Kidney (tissue), 14 donors: ENCODE data around the gene RPL28. TPM values are rescaled to one million over a fixed set of nuclear protein-coding genes. Genes with fewer than 3 reads are reported as not detected.

Source experiments
- DNase-seq, 5 donors: peaks; one replicate each; pipeline ENCODE4 v3.0.0-alpha.2; 2013 to 2020
- FAIRE-seq: peaks from 2 replicates; lab custom pipeline; 2012; peaks lifted over from hg19 to GRCh38; lab: Jason Lieb, UNC
- H3K27ac ChIP-seq, 2 donors: one replicate each; pipeline ENCODE4 v1.7.0; 2013; ENCODE audit warnings: low read depth in 2 of 2, low read length in 2 of 2, inconsistent platforms in 1 of 2
- H3K27me3 ChIP-seq: one replicate; pipeline ENCODE4 v1.7.1; 2013; ENCODE audit warnings: low read length, inconsistent platforms; ENCODE audit not compliant: control insufficient read depth, insufficient read depth
- H3K36me3 ChIP-seq, 3 donors: one replicate each; pipeline versions ENCODE4 v1.7.0 to v1.7.1; 2013; ENCODE audit warnings: low read length in 3 of 3, control low read depth in 1 of 3, inconsistent platforms in 1 of 3; ENCODE audit not compliant: insufficient read depth in 3 of 3, control insufficient read depth in 2 of 3
- H3K4me1 ChIP-seq, 3 donors: one replicate each; pipeline versions ENCODE4 v1.7.0 to v1.7.1; 2013; ENCODE audit warnings: low read length in 3 of 3, inconsistent platforms in 1 of 3, low read depth in 1 of 3; ENCODE audit not compliant: control insufficient read depth in 2 of 3, insufficient read depth in 2 of 3
- H3K4me3 ChIP-seq, 3 donors: one replicate each; pipeline versions ENCODE4 v1.7.0 to v1.8.1; 2013; ENCODE audit warnings: low read length in 3 of 3, control low read depth in 1 of 3, inconsistent platforms in 1 of 3
- H3K9ac ChIP-seq, 3 donors: one replicate each; pipeline versions ENCODE4 v1.7.0 to v1.7.1; 2013; ENCODE audit warnings: low read length in 3 of 3, control low read depth in 1 of 3, inconsistent platforms in 1 of 3
- H3K9me3 ChIP-seq, 3 donors: one replicate each; pipeline versions ENCODE4 v1.7.0 to v1.7.1; 2013; ENCODE audit warnings: low read length in 3 of 3, control low read depth in 1 of 3, inconsistent platforms in 1 of 3; ENCODE audit not compliant: control insufficient read depth in 2 of 3, insufficient read depth in 1 of 3
- intact Hi-C: fragments of 100-400 bp; cut with DNase I; formaldehyde crosslinking; loops from one replicate; pipeline ENCODE4 v1.11.1; 2022
- polyA plus RNA-seq: library from polyadenylated mRNA; stranded (reverse); fragments of 350-450 nt; fragmentation: Illumina TruSeq; extraction: RNeasy Lipid Tissue Mini Kit (QIAGEN cat#74804); gene quantifications from one replicate; pipeline ENCODE4 v1.2.3, GENCODE V29; 2014; ENCODE audit warnings: low read depth, low replicate concordance; ENCODE audit not compliant: insufficient read depth
- total RNA-seq: library from RNA; stranded (reverse); fragmentation: NEBNext Ultra II Directional; extraction: Animal tissue kit (Norgen Biotek cat#: 25700); gene quantifications from one replicate; pipeline ENCODE4 v1.2.1, GENCODE V29; 2021
- TF ChIP-seq, protein P1 (sequence below): IDR thresholded peaks from 3 replicates; pipeline ENCODE4 v1.5.1; 2012; ENCODE audit warnings: mild to moderate bottlenecking, moderate library complexity, borderline replicate concordance; ENCODE audit not compliant: insufficient read depth; ENCODE audit errors: extremely low read depth
- donor health status: control.
- donor health status: control.
- donor health status: control.
- donor health status: control.
- donor health status: control.
- donor health status: DM: yes; HTN: yes; CAD: no.
- donor health status: Normal renal cell carcinoma (clear cell type).

The RPL28 gene
- total and polyA plus RNA-seq, 2 donors from 2014 or later, result 1,259 to 1,453 TPM

DNA sequence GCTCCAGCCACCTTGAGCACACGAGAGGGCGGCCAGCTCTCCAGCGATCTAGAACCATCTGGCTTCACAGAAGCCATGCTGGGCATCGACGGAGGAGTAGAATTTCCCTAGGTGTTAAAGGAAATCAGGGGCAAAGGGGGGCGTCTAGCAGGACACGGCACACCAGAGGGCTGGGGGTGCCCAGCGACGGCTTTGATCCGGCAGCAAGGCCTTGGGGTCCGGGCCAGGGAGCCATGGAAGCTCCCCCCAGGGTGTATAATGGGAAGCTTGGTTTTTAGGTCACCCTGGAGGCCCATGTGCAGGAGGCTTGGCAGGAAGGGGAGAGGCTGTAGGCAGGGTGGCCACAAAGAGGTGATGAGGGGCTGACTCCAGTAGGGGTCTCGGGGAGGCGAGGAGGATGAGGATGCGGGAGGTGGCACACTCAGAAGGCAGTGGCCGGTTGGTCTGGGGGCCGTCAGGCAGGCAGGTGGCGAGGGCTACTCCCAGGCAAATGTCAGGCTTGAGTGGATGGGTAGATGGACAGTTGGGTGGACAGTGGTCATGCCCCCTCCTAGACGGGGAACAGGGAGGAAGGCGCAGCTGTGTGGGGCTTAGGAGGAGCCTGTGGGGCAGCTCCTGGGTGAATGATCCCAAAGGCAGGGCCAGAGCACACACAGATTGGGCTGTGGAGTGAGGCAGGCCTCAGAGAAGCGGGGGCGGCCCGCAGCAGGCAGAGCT is 40.5 kb upstream of the RPL28 start:
- intact Hi-C loops, result no loop called here
- Histone ChIP-seq H3K9me3 (no peaks in the 10 kb centered on the region), H3K9ac (no peak overlapping the region), H3K36me3 (no peaks in the 10 kb centered on the region), H3K4me3 (no peak overlapping the region), H3K4me1 (peaks cover 0 to 10% (median 0%) of the 10 kb centered on the region in 3 donors), H3K27ac (no peak overlapping the region), H3K27me3 (no peaks in the 10 kb centered on the region)
- FAIRE-seq, result no peak
- DNase-seq, result peak in 1 of 5 donors; percentile 68
- TF ChIP-seq, protein P1, sequence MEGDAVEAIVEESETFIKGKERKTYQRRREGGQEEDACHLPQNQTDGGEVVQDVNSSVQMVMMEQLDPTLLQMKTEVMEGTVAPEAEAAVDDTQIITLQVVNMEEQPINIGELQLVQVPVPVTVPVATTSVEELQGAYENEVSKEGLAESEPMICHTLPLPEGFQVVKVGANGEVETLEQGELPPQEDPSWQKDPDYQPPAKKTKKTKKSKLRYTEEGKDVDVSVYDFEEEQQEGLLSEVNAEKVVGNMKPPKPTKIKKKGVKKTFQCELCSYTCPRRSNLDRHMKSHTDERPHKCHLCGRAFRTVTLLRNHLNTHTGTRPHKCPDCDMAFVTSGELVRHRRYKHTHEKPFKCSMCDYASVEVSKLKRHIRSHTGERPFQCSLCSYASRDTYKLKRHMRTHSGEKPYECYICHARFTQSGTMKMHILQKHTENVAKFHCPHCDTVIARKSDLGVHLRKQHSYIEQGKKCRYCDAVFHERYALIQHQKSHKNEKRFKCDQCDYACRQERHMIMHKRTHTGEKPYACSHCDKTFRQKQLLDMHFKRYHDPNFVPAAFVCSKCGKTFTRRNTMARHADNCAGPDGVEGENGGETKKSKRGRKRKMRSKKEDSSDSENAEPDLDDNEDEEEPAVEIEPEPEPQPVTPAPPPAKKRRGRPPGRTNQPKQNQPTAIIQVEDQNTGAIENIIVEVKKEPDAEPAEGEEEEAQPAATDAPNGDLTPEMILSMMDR, result no peak

DNA sequence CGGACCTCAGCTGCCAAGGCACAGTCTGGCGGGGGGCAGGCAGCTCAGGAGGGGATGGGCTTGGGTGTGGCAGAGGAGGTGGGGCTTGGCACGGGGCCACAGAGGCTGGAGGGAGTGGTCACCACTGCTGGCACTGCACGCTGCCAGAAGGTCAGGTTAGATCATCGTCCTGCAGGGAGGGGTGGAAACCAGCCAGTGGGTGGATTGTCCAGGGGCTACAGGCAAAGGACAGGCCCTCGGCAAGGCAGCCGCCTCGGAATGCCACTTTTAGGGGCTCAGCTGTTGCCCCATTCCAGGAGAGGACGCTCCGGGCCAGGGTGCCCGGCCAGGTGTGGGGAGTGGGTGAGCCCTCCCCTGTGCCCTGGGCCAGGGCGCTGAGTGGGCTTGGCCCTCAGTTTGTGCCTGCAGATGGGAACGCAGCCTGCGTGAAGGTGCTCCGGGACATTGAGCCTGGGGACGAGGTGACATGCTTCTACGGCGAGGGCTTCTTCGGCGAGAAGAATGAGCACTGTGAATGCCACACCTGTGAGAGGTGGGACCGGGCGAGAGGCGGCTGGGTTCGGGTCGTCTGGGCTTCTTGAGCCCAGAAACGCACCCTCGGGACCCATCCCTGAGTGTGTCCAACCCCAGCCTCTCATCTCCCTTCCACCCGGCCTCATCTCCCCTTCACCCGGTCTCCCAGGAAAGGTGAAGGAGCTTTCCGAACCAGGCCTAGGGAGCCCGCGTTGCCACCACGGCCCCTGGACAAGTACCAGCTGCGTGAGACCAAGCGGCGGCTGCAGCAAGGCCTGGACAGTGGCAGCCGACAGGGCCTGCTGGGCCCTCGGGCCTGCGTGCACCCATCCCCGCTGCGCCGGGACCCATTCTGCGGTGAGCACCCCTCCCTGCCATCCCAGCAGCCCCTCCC is 39.7 kb upstream of the RPL28 start:
- Histone ChIP-seq H3K4me1 (peaks cover 0 to 4% (median 0%) of the 10 kb centered on the region in 3 donors), H3K27me3 (no peaks in the 10 kb centered on the region), H3K4me3 (no peak overlapping the region), H3K9ac (no peak overlapping the region), H3K9me3 (no peaks in the 10 kb centered on the region), H3K36me3 (no peaks in the 10 kb centered on the region), H3K27ac (no peak overlapping the region)
- intact Hi-C loops, result no loop called here
- DNase-seq (peak in 2 of 5 donors; percentile 69 to 70), FAIRE-seq (no peak)
- TF ChIP-seq, protein P1, result no peak

DNA sequence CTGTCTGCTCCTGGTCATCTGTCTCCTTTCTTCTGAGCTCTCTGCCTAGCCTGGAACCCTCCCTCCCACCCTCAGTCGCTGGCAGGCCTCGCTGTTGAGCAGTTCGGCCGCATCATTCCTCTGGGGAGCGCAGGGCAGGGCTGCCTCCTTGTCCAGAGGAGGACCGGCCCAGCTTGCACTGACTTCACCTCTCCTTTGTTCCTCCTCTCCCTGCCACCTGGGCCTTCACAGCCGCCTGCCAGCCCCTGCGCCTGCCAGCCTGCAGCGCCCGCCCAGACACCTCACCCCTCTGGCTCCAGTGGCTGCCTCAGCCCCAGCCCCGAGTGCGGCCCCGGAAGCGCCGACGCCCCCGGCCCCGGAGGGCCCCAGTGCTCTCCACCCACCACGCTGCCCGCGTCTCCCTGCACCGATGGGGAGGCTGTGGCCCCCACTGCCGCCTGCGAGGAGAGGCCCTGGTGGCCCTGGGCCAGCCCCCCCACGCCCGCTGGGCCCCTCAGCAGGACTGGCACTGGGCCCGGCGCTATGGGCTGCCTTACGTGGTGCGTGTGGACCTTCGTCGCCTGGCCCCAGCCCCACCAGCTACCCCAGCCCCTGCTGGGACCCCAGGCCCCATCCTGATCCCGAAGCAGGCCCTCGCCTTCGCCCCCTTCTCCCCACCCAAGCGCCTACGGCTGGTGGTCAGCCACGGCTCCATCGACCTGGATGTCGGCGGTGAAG is 38.8 kb upstream of the RPL28 start:
- Histone ChIP-seq H3K9ac (no peak overlapping the region), H3K27me3 (no peaks in the 10 kb centered on the region), H3K27ac (no peak overlapping the region), H3K4me1 (no peaks in the 10 kb centered on the region), H3K36me3 (no peaks in the 10 kb centered on the region), H3K9me3 (no peaks in the 10 kb centered on the region), H3K4me3 (no peak overlapping the region)
- DNase-seq, result peak in 2 of 5 donors; percentile 51 to 70
- TF ChIP-seq, protein P1, result no peak
- FAIRE-seq, result no peak
- intact Hi-C loops, result no loop called here
